Progenitor cell of endocrine pancreas (in vitro differentiated cells): ENCODE data around the gene PPP6R1. TPM values are rescaled to one million over a fixed set of nuclear protein-coding genes. Genes with fewer than 3 reads are reported as not detected.

Experiments
- DNase-seq: peaks from one replicate; pipeline ENCODE4 v3.0.0; 2021; ENCODE audit warnings: low spot score; ENCODE audit not compliant: unreplicated experiment
- H3K27ac Mint-ChIP-seq: 2 replicates; pipeline ENCODE4 v1.8.0; 2021; ENCODE audit warnings: mild to moderate bottlenecking, moderate library complexity, mixed read lengths
- H3K27me3 Mint-ChIP-seq: 2 replicates; pipeline ENCODE4 v1.8.0; 2021; ENCODE audit warnings: mixed read lengths
- H3K36me3 Mint-ChIP-seq: 2 replicates; pipeline ENCODE4 v1.8.0; 2022; ENCODE audit warnings: mixed read lengths; ENCODE audit not compliant: insufficient read depth
- H3K4me1 Mint-ChIP-seq: 2 replicates; pipeline ENCODE4 v1.8.0; 2021; ENCODE audit warnings: low read depth, mixed read lengths
- H3K4me3 Mint-ChIP-seq: 2 replicates; pipeline ENCODE4 v1.8.0; 2021; ENCODE audit warnings: low read depth, mild to moderate bottlenecking, moderate library complexity, mixed read lengths
- H3K9me3 Mint-ChIP-seq: 2 replicates; pipeline ENCODE4 v1.8.0; 2021; ENCODE audit warnings: low read depth, mixed read lengths
- long read RNA-seq: library from polyadenylated mRNA; unstranded; transcript quantifications from one replicate; pipeline ENCODE4 v2.0.0, GENCODE V29; 2020
- total RNA-seq: library from RNA; stranded (reverse); gene quantifications from 2 replicates; pipeline ENCODE4 v1.2.1, GENCODE V29; 2021
- TF ChIP-seq, protein P1 (sequence below): fragments of 200-600 bp; sonication (generic); IDR thresholded peaks from one replicate; pipeline ENCODE4 v1.5.0; 2021; ENCODE audit warnings: antibody characterized with exemption, mild to moderate bottlenecking; ENCODE audit not compliant: unreplicated experiment

PPP6R1 gene, protein sequence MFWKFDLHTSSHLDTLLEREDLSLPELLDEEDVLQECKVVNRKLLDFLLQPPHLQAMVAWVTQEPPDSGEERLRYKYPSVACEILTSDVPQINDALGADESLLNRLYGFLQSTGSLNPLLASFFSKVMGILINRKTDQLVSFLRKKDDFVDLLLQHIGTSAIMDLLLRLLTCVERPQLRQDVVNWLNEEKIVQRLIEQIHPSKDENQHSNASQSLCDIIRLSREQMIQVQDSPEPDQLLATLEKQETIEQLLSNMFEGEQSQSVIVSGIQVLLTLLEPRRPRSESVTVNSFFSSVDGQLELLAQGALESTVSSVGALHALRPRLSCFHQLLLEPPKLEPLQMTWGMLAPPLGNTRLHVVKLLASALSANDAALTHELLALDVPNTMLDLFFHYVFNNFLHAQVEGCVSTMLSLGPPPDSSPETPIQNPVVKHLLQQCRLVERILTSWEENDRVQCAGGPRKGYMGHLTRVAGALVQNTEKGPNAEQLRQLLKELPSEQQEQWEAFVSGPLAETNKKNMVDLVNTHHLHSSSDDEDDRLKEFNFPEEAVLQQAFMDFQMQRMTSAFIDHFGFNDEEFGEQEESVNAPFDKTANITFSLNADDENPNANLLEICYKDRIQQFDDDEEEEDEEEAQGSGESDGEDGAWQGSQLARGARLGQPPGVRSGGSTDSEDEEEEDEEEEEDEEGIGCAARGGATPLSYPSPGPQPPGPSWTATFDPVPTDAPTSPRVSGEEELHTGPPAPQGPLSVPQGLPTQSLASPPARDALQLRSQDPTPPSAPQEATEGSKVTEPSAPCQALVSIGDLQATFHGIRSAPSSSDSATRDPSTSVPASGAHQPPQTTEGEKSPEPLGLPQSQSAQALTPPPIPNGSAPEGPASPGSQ
- total RNA-seq = 70.9 and 72.3 TPM in 2 replicates
- long read RNA-seq, partial matches to known transcripts = 0 of 1 reads
- long read RNA-seq, other reads (novel, unspliced or antisense) = 1 of 1 reads

DNA sequence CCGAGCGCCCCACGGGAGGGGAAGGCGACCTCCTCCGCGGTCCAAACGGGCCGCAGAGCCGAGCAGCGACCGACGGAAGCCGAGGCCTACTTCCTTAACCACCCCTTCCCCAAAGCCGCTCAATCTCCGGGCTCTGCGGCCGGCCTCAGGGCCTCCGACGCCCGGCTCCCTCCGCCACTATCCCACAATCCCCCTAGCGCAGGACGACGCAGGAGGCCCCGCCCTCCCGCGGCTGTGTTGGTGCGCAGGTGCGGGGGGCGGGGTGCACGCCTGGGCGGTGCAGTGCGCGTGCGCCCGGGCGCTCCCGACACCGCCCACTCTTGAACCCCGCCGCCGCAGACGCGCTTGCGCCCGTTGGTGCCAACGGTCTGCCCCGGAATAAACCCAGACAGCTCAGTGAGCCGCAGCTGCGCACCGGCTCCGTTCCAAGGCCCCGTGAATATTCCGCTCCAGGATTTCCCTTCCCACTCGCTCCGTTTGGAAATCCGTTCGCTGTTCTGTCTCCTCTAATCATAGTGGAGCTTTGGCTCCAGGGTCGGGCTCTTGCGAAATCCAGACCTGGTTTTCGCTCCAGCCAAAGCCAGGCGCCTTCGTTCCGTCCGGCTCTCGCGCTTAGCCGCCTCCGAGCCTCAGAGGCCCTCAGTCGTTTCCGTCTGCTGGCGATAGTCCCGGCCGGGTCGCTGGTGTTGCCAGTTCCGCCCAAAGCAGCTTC, at the start of gene PPP6R1:
Gene PPP6R1, minus strand, starts transcription at position 190 of the 712 bp plus-strand sequence. CDS start 11,914 bp downstream, outside the sequence.
- Mint-ChIP-seq H3K36me3 (peaks cover 3% of the 10 kb centered on the region), H3K27me3 (no peaks in the 10 kb centered on the region), H3K9me3 (no peaks in the 10 kb centered on the region), H3K27ac (peak within 1 kb of the TSS; percentile 97), H3K4me3 (peak within 1 kb of the TSS; percentile 97), H3K4me1 (peaks cover 23% of the 10 kb centered on the region)
- TF ChIP-seq, protein P1, sequence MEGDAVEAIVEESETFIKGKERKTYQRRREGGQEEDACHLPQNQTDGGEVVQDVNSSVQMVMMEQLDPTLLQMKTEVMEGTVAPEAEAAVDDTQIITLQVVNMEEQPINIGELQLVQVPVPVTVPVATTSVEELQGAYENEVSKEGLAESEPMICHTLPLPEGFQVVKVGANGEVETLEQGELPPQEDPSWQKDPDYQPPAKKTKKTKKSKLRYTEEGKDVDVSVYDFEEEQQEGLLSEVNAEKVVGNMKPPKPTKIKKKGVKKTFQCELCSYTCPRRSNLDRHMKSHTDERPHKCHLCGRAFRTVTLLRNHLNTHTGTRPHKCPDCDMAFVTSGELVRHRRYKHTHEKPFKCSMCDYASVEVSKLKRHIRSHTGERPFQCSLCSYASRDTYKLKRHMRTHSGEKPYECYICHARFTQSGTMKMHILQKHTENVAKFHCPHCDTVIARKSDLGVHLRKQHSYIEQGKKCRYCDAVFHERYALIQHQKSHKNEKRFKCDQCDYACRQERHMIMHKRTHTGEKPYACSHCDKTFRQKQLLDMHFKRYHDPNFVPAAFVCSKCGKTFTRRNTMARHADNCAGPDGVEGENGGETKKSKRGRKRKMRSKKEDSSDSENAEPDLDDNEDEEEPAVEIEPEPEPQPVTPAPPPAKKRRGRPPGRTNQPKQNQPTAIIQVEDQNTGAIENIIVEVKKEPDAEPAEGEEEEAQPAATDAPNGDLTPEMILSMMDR = no peak
- peak; percentile 95 for DNase-seq

DNA sequence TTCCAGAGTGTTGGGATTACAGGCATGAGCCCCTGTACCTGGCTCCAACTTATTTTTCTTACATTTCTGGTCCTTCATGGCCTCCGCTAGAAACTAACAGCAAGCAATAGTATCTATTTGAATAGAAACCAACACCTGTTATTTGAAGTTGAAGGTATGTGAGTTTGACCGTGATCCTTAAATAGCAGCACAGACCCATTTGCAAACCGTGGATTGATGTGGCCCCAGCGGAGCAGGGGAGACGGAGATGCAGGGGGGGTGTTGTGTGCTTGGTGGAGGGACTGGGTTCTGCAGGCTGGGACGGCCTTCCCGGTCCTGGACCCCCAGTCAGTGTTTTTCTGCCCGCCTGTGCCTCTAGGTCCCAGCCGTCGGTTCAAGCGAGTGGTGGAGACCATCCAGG, 49.5 kb upstream of the PPP6R1 start:
- no peaks in the 10 kb centered on the region for H3K4me1 Mint-ChIP-seq
- TF ChIP-seq, protein P1 = no peak
- H3K9me3 Mint-ChIP-seq = no peaks in the 10 kb centered on the region
- H3K27me3 Mint-ChIP-seq = no peaks in the 10 kb centered on the region
- DNase-seq = no peak
- H3K36me3 Mint-ChIP-seq = peaks cover 12% of the 10 kb centered on the region
- no peak overlapping the region for H3K4me3 Mint-ChIP-seq
- H3K27ac Mint-ChIP-seq = no peak overlapping the region

DNA sequence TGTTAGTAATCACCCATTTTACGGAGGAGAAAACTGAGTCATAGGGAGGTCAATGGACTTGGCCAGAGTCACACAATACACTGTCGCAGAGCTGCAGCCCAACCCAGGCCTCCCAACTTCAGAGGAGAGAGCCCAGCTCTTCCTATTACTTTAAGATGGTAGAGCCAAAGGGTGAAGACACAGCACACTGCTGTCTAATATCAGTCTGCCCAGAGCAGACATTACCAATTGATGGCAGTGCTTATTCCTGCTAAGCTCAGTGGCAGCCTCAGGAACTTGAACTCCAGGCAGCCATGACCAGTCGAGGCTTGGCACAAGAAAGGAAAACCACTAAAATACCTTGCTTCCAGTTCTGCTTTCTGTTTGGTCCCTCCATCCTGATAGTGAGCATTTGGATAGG, 47.9 kb upstream of the PPP6R1 start:
- DNase-seq = no peak
- Mint-ChIP-seq H3K27ac (no peak overlapping the region), H3K27me3 (no peaks in the 10 kb centered on the region), H3K36me3 (peaks cover 16% of the 10 kb centered on the region), H3K9me3 (no peaks in the 10 kb centered on the region), H3K4me1 (no peaks in the 10 kb centered on the region), H3K4me3 (no peak overlapping the region)
- TF ChIP-seq, protein P1 = no peak

DNA sequence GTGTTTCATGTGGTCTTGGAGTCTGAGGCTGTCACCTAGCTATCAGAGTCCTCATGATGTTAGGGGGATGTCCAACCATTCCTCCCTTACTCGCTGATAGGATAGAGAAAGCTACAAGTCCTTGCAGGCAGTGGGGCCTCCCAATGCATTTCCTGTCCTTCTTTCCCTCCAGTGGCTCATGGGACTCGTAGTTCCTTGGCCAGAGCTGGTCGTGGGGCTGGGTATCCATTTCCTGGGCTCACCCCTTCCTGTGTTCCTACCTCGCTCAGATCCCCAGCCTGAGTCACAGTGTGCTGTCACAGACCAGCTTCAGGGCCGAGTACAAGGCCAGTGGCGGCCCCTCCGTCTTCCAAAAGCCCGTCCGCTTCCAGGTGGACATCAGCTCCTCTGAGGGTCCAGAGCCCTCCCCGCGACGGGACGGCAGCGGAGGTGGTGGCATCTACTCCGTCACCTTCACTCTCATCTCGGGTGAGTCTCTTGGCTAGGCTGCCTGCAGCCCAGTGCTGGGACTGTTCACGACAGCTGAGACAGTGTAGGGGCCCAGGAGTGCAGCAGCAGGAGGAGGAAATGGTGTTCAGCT, 47.3 kb upstream of the PPP6R1 start:
- DNase-seq = no peak
- Mint-ChIP-seq H3K4me1 (no peaks in the 10 kb centered on the region), H3K27me3 (no peaks in the 10 kb centered on the region), H3K36me3 (peaks cover 16% of the 10 kb centered on the region), H3K27ac (peak overlapping the region; percentile 49), H3K9me3 (no peaks in the 10 kb centered on the region), H3K4me3 (no peak overlapping the region)
- TF ChIP-seq, protein P1 = no peak
